GM19238 (cell line): ENCODE data around the gene EPHX1.

Experiments used
- DNase-seq: peaks from one replicate; pipeline ENCODE4 v3.0.0; 2011; ENCODE audit warnings: low spot score; ENCODE audit not compliant: insufficient read length

EPHX1 gene

GRCh38 chr1:225860876-225861441, 51.0 kb downstream of the EPHX1 start:
- no peak for DNase-seq

DNA sequence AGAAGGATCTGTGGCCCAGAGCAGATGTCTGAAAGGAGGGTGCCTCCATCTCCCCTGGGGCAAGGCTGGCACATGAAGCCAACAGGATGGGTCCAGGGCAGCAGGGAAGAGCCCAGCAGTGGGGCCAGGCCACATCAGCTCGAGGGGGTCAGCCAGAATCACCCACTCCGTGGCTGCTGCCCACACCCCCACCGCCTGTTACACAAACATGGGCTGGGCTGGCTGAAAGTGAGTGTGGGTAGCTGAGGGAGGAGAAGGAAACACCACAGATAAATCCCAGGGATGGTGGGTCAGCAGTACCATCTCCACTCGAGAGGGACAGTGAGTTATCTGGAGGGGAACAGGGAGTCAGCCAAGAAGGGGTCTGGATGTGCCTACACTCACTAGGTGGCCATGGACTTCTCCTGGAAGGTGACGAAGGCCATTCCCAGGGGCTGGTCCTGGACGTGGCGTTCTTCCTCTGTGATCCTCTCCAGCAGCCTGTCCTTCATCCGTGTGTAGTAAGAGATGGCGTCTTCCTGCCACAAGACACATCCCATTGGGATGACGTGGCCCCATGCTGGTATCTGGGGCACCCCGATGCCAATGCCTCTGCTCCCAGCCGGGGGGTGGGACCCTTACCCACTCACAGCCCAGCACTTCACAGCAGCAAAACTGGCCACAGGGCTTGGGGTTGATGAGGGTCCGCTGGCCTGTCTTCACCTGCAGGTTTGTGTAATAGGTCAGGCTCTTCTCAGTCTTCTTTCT, 52.1 kb downstream of the EPHX1 start:
- DNase-seq, result no peak

GRCh38 chr1:225862581-225862950, 52.6 kb downstream of the EPHX1 start:
- no peak for DNase-seq

DNA sequence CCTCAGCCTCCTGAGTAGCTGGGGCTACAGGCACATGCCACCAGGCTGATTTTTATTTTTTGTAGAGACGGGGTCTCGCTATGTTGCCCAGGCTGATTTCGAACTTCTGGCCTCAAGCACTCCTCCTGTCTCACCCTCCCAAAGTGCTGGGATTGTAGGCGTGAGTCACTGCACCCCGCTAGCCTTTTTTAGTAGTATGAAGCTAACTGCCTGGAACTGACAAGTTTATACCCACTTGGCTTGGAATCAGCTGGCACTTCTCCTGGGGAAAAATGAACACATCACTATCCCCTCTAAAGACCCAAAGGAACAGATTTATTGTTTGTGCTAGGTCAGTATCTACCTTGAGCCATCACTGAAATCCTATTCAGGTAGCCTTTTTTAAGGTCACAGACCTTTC, 53.2 kb downstream of the EPHX1 start:
- DNase-seq, result no peak

GRCh38 chr1:225865514-225865913, 55.6 kb downstream of the EPHX1 start:
- DNase-seq, result no peak

GRCh38 chr1:225866061-225866837, 56.3 kb downstream of the EPHX1 start:
- DNase-seq, result no peak

- no peak for DNase-seq
These were observed 57.1 kb downstream of the EPHX1 start for GRCh38 chr1:225866981-225867380.

GRCh38 chr1:225868631-225869330, 58.9 kb downstream of the EPHX1 start:
- no peak for DNase-seq

DNA sequence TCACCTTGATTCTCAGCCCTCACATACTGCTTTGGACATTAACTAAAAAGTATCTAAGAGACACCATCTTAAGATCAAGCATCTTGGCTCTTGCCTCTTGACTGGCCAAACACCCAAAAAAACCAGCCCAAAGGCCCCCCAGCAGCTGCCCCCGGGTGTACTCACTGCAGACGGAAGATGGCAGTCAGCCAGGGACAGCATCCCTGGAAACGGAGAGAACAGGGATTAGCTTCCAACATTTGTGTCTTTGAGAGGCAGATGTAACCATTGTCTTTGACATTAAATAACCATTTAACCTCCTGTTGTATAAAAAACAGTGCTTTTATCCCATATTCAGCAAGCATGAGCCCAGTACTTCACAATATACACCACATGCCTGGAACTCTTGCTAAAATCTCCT, 61.0 kb downstream of the EPHX1 start:
- no peak for DNase-seq

GRCh38 chr1:225871359-225872074, 61.6 kb downstream of the EPHX1 start:
- DNase-seq, result no peak

DNA sequence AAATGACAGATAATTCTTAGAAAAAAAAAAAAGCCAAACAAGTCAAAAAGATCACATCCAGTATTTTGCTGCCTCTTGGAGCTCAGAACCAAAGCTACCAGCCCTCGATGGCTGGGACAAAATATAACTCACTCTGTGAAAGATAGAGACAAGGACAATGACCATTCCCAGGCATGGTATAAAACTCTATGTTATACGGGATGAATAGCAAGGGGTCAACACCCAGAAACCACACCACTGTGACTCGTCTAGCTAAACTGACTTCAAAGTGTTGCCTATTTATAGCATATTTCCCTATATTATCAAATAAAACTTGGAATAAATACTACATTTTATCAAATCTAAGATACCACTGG, 62.1 kb downstream of the EPHX1 start:
- no peak for DNase-seq

DNA sequence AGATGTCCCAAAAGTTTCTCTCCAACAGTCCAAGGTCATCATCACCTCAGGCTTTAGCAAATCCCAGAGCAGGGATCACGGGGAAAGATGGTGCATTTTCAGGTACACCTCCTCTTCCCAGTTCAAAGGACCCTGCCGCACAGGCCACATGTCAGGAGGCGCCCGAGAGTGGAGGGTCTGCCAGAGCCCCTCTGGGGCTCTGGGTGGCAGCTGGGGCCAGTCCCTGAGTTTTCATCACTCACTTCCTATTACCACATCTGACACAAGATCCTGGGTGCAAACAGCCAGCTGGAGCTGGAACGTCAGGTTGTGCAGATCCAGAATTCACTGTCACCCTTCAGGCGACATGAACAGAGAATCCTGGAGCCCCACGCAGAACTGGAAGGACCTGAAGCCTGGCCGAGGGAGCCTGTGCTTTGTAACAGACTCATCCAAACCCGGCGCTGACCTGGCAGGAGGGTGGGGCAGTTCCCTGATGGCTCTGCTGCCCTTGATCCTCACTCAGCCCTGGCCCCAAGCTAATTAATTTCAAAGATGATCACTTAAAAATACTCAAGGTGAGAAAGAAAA, 63.4 kb downstream of the EPHX1 start:
- DNase-seq, result no peak

DNA sequence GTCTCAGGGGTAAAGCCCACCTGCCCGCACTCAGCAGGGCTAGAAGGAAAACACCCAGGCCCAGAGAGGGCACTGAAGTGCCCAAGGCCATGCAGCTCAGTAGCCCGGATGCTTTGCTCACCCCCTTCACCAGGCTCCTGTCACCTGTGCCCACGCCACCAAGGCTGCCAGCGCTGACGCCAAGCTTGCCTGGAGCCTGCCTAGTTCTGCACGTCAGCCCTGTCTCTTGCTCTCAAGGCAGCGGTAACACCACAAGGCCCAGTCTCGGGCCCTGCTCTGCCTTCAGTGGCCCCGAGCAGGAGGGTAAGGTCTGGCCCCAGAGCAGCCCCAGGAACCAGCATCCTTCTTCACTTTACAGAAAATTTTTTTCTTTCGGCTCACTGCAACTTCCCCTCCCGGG, 64.5 kb downstream of the EPHX1 start:
- DNase-seq, result no peak

GRCh38 chr1:225875044-225875815, 65.3 kb downstream of the EPHX1 start:
- DNase-seq, result no peak

DNA sequence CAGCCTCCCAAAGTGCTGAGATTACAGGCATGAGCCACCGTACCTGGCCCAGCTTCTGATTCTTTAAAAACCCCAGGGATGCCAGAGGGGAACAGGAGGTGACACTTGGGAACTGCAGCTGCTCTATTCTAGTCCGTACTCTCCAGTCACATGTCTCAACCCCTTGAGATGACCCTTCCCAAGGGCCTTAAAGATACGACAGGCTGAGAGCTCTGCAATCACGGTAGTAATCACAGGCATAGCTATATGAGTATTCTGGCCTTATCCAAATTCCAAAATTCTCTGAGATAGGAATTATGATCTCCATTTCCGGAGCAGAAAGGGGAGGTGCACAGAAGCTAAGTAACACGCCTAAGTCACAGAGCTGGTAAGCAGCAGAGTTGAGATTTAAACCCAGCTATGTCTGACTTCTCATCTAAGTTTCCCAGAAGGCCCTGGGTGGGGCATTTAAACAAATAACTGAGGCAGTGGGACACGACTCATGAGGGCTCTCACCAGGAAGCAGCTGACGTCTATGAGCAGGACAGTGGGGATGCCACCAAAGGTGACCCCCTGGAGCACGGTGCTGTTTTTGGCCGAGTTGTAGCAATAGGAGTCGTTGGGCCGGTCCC, 67.1 kb downstream of the EPHX1 start:
- DNase-seq, result no peak

DNA sequence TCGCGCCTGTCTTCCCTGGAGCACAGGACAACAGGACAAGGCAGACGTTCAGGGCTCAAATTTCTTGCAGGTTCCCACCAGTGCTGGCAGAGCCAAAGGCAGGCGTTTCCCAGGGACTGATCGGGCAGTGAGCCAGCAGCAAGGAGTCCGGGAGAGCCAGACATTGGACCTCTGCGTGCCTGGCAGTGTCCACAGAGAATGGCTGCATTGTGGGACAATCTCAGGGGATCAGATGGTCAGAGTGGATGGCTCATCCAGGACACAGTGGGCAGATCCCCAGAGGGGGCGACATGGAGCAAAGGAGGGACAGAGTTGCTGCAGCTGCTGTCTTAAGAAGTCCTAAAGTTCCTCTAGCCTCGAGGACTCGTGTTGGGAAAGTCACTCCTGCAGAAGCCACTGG, 67.7 kb downstream of the EPHX1 start:
- no peak for DNase-seq

DNA sequence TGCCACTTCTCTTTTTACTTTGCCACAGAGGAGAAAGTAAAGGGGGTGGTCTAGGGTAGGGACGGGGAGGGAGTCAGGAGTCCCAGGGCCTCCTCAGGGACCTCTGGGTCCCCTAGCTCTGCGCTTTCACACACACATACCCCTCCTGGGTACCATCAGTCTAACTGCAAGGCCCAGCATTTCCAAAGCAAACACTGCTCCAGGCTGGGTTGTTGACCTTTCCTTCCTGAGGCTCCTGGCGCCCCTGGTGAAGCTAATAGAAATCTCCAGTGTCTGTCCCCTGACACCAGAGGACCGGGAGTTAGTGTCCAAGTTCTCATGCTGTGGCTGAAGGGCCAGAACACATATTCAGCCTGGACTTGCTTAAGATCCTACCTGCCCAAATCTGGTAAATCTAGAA, 68.4 kb downstream of the EPHX1 start:
- DNase-seq, result no peak

DNA sequence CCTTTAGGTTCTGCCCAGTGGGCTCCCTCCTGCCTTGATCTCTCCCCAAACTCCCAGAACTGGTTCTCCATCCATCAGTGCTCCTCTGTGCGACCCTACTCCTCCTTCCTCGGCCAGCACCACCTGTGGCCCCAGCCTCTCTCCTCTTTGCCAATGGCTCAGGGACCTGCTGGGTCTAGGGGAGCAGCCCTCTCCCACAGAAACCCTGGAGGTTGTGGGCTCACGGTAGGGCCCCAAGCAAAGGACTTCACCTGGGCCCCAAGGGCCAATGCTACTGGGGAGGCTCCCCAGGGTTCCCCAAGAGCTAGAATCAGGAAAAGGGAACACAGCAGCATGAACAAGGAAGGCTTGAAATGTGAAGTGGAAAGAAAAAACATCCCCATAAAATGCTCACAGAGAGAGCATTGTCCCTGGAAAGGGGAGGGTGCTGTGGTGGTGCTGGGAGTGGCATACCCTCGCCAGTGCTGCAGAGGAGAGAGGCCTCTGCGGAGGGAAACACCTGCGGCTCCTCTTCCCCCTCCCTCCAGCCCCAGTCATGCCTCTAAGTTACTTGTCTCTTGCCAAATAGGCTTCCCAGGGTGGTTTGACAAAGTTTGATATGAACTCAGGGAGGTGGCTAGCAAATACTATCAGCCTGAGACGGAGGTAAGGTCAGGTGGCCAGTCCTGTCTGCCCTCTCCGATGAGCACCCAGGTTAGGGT, 69.7 kb downstream of the EPHX1 start:
- no peak for DNase-seq

DNA sequence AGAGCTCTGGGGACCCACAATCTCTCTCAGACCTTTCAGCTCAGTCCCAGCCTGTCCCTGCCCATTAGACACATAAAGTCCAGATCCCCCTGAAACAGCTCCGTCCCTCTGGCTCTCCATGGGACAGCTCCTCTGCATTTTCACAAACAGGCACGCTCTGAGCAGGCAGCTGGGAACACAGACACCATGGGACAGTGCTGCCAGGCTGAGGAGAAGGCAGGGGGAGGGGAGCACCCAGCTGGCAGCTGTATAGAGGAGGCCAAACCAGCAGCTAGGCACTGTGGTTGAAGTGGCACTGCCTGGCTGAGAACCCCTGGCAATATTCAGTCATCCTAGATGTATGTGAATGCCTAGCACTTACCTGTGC, 70.3 kb downstream of the EPHX1 start:
- no peak for DNase-seq
